NCI-H146 treated with DMSO at 0.1 percent for 48 hours (cell line): Measurements from ENCODE around the gene LRRC26.

ENCODE experiments used
- DNase-seq: peaks from one replicate; lab custom pipeline; 2025; ENCODE audit not compliant: unreplicated experiment; lab: John Stamatoyannopoulos, UW

Gene LRRC26

GRCh38 chr9:137199411-137200121, 29.7 kb upstream of the LRRC26 start:
- no peak for DNase-seq

GRCh38 chr9:137198902-137199283, 29.0 kb upstream of the LRRC26 start:
- no peak for DNase-seq

- no peak for DNase-seq
These were observed 28.4 kb upstream of the LRRC26 start for GRCh38 chr9:137198051-137198901.

- DNase-seq = peak; percentile 73
These were observed 25.8 kb upstream of the LRRC26 start for GRCh38 chr9:137195525-137196220.

- no peak for DNase-seq
These were observed 25.1 kb upstream of the LRRC26 start for GRCh38 chr9:137194909-137195308.

- no peak for DNase-seq
These were observed 24.5 kb upstream of the LRRC26 start for GRCh38 chr9:137194388-137194787.

- no peak for DNase-seq
These were observed 23.9 kb upstream of the LRRC26 start for GRCh38 chr9:137193771-137194170.

GRCh38 chr9:137192859-137193258, 23.0 kb upstream of the LRRC26 start:
- no peak for DNase-seq

- DNase-seq = no peak
These were observed 22.6 kb upstream of the LRRC26 start for GRCh38 chr9:137192448-137192780.

- DNase-seq = no peak
These were observed 22.0 kb upstream of the LRRC26 start for GRCh38 chr9:137191691-137192447.

GRCh38 chr9:137191245-137191644, 21.4 kb upstream of the LRRC26 start:
- no peak for DNase-seq

- DNase-seq = no peak
These were observed 20.5 kb upstream of the LRRC26 start for GRCh38 chr9:137190315-137190856.

GRCh38 chr9:137189297-137190295, 19.7 kb upstream of the LRRC26 start:
- no peak for DNase-seq

- peak; percentile 42 for DNase-seq
These were observed 18.8 kb upstream of the LRRC26 start, which contains the start of the genes ANAPC2 and SSNA1 for GRCh38 chr9:137188490-137189296. ANAPC2 (minus strand) TSS chr9:137188560; CDS start chr9:137188532, 28 bp downstream. SSNA1 (plus strand) TSS chr9:137188676; CDS start chr9:137188727, 51 bp downstream.

- DNase-seq = no peak
These were observed 18.2 kb upstream of the LRRC26 start for GRCh38 chr9:137188086-137188489.

- DNase-seq = no peak
These were observed 17.5 kb upstream of the LRRC26 start for GRCh38 chr9:137187386-137187785.

GRCh38 chr9:137186385-137186784, 16.5 kb upstream of the LRRC26 start:
- no peak for DNase-seq

- DNase-seq = no peak
These were observed 16.1 kb upstream of the LRRC26 start for GRCh38 chr9:137185921-137186320.
